Skeletal muscle satellite cell (primary cell): ENCODE results near the gene CPNE1.
A peak's percentile ranks its signal among the peaks of the same experiment; 100 is the strongest.

Experiments
- H3K27me3 ChIP-seq: 2 replicates; pipeline ENCODE4 v1.7.0; 2013; ENCODE audit warnings: low read length; ENCODE audit not compliant: control insufficient read depth, insufficient read depth
- H3K36me3 ChIP-seq: 2 replicates; pipeline ENCODE4 v1.7.0; 2013; ENCODE audit warnings: mild to moderate bottlenecking, control low read depth, low read length; ENCODE audit not compliant: insufficient read depth
- H3K4me1 ChIP-seq: 2 replicates; pipeline ENCODE4 v1.7.0; 2013; ENCODE audit warnings: low read length; ENCODE audit not compliant: control insufficient read depth, insufficient read depth
- H3K4me2 ChIP-seq: 2 replicates; pipeline ENCODE4 v1.7.0; 2013; ENCODE audit warnings: mild to moderate bottlenecking, low read length
- H3K4me3 ChIP-seq: 2 replicates; pipeline ENCODE4 v1.7.0; 2013; ENCODE audit warnings: low read length
- H3K9ac ChIP-seq: 2 replicates; pipeline ENCODE4 v1.7.0; 2013; ENCODE audit warnings: mild to moderate bottlenecking, low read depth, low read length, moderate library complexity
- H3K9me3 ChIP-seq: replicated peaks from 2 replicates; pipeline ENCODE4 v1.7.0; 2013; ENCODE audit warnings: mild to moderate bottlenecking, control low read depth, low read length

CPNE1 gene

DNA sequence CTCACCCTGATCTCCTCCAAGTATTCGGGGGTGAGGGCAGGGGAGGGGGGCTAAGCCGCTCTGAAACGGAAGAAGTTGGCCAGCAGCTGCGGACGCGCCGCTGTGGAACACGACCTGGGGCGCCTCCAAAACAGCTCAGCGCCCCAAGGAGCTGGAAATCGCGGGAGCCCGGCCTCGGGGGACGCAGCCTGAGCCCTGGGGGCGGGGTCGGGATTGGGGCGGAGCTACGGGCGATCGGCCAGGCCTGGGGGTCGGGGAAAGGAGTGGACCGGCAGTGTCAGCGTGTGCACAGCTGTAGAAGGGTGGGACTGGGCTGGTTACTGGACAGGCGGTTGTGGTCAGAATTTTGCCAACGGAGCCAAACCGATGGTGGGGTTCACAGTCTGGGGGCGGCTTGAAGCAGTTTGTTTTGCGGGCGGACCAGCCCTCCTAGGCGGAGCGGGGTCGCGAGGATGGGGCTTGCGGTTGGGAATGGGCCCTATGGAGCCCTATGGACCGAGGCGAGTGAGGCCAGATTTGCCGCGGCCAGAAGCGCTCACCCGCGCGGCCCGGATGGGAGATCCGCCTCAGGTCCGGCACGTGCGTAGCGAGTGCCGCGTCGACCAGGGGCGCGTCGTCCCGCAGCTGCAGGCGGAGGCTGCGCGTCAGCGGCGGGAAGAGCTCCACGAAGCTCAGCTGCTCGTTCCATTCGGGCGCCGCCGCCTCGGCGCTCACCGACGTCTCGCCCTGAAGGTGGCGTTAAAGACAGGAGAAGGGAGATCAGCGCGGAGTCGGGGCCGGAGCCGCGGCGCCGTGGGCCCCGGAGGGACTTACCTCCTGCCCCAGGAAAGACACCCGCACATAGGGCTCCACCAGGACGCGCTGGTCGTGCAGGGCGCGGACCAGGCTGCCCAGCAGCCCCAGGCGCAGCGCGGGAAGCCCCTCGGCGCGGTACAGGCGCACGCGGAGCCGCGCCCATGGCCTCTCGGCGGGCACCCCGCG lies 63.4 kb downstream of the CPNE1 start:
- Histone ChIP-seq H3K9me3 (no peaks in the 10 kb centered on the region), H3K4me3 (peak overlapping the region; percentile 66), H3K4me2 (peak overlapping the region; percentile 95), H3K27me3 (peaks cover 50% of the 10 kb centered on the region), H3K4me1 (peaks cover 10% of the 10 kb centered on the region), H3K9ac (peak overlapping the region; percentile 57), H3K36me3 (no peaks in the 10 kb centered on the region)

DNA sequence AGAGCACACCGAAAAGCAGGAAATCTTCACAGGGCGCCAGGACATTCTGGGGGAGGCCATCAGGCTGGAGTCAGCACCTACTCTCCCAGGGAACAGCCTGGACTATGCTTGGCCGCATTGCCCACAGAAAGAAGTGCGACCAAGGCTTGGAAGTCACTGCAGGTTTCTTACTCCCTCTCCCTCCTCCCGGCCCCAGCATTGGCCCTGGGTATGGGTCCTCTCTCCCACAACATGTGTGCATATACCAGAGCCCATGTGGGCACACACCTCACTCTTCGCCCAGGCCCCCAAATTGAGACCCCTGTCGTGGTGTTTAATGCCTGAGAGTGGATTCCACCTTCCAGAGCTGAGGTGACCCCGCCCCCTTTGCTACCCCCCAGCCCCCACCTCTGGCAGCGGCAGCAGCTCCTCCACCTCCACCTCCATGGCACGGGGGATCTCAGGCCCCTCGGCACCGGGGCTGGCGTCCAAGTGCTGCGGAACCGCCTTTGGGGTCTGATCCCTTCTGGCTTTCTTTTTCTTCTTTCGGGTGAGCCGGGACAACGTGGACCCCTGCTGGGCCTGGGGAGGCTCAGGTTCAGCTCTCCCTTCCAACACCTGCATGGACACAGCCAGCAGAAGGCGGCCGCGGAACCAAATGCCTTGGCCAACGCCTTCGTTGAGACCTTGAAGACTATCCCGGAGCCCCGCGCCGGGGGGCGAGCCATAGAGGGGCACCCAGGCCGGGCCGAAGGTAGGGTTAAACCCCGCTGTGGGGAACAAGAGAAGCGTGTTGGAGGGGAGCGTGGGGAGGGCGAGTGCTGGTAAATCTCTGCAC lies 64.3 kb downstream of the CPNE1 start:
- no peak overlapping the region for H3K9ac ChIP-seq

DNA sequence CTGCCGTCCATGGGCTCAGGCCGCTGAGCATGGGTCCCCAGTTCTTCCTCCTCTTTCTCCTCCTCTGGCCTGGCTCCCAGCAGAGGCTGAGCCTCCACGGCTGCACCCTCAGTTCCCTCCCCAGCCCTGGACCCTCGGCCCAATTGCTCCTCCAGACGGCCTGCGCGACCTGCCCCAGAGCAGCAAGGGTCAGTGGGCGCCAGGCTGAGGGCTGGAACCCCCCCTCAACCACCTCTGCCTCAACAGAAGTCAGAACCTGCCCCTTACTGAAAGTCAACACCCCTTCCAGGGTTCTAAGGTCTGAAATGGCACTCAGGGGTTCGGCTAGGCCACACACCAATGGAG lies 65.0 kb downstream of the CPNE1 start:
- no peak overlapping the region for H3K4me3 ChIP-seq

More for the DNA sequence above, 64.3 kb downstream of the CPNE1 start:
- peak overlapping the region; percentile 95 for H3K4me2 ChIP-seq
- no peaks in the 10 kb centered on the region for H3K36me3 ChIP-seq
- H3K4me3 ChIP-seq, result peak overlapping the region; percentile 66
- H3K9me3 ChIP-seq, result no peaks in the 10 kb centered on the region
- H3K27me3 ChIP-seq, result peaks cover 57% of the 10 kb centered on the region
- H3K4me1 ChIP-seq, result peaks cover 10% of the 10 kb centered on the region

DNA sequence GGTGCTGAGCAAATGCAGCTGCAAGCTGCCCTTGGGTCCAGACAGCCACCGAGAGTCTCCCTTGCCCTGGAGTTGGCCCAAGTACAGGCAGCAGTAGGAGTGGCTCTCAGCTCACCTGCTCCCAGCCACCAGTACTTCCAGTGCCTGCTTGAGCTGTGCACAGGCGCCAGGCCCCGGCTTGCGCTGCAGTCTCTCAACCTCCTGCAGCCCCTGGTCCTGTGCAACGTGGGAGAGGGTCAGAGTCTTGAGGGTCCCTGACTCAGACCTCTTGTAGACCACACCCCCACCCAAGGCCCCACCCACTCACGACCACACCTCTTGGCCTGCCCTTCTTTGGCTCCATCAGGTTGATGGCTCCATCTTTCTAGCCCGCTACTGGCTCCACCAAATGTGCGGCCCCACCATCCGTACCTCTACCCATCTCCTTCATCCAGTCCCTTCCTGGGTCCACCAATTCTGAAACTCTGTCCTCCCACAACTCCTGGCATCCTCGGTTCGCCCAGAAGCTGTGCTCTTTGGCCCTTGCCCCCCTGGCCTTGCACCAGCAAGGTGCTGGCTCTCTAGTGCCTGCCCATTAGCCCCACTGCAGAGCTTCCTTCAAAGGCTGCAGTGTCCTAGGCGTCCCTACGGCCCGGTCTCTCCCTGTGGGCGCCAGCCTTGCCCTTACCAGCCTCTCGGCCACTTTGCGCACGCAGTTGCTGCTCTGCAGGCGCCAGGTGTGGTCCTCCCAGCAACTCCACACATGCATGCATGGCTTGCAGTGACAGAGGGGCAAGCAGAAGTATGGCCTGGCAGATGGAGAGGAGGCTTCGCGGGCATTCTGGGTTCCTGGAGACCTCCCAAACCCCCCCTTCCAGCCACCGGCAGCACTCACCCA lies 65.6 kb downstream of the CPNE1 start:
- H3K9me3 ChIP-seq, result no peaks in the 10 kb centered on the region
- no peak overlapping the region for H3K4me2 ChIP-seq
- H3K9ac ChIP-seq, result no peak overlapping the region
- H3K4me1 ChIP-seq, result peaks cover 10% of the 10 kb centered on the region
- no peak overlapping the region for H3K4me3 ChIP-seq
- H3K27me3 ChIP-seq, result peaks cover 58% of the 10 kb centered on the region
- H3K36me3 ChIP-seq, result no peaks in the 10 kb centered on the region

More for the DNA sequence above, 65.0 kb downstream of the CPNE1 start:
- Histone ChIP-seq H3K27me3 (peaks cover 58% of the 10 kb centered on the region), H3K9ac (no peak overlapping the region), H3K36me3 (no peaks in the 10 kb centered on the region), H3K9me3 (no peaks in the 10 kb centered on the region), H3K4me2 (no peak overlapping the region), H3K4me1 (peaks cover 10% of the 10 kb centered on the region)

DNA sequence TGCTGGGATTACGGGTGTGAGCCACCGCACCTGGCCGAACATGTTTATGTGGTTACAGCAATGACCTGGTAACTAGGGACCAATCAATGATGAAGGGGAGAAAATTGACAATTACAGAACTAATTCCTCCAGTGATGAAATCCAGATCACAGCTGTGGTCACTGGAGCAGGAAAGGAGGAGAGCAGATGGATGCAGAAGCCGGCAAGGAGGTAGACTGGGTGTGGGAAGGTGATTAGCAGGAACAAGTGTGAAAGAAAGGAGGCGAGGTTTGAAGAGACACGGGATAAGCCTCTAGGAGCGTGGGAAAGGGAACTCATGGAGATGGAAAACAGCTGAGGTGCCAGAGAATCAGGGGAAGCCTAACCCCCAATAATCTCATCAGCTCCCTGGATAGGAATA lies 66.2 kb downstream of the CPNE1 start:
- peaks cover 10% of the 10 kb centered on the region for H3K4me1 ChIP-seq
- H3K4me3 ChIP-seq, result no peak overlapping the region
- H3K36me3 ChIP-seq, result no peaks in the 10 kb centered on the region
- H3K4me2 ChIP-seq, result no peak overlapping the region
- no peak overlapping the region for H3K9ac ChIP-seq
- peaks cover 58% of the 10 kb centered on the region for H3K27me3 ChIP-seq
- H3K9me3 ChIP-seq, result no peaks in the 10 kb centered on the region

DNA sequence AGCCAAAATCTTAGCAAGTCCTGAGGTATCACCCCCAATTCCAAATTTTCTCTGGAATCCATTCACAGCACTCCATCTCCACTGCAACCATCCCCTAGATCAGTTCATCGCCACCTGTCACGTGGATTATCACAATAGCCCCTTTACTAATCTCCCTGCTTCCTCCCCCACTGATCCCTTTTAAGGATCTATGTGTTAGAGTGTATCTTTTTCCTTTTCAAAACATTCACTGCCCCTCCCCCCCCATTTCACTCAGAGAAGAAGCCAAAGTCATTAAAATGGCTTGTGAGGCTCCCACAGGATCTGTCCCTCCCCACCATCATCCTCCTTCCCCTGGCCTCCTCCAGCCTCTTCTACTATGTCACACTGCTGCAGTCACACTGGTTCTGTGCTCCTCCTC lies 67.5 kb downstream of the CPNE1 start:
- Histone ChIP-seq H3K4me3 (no peak overlapping the region), H3K9me3 (no peaks in the 10 kb centered on the region), H3K4me2 (no peak overlapping the region), H3K4me1 (peaks cover 10% of the 10 kb centered on the region), H3K27me3 (peaks cover 55% of the 10 kb centered on the region), H3K36me3 (no peaks in the 10 kb centered on the region), H3K9ac (no peak overlapping the region)

DNA sequence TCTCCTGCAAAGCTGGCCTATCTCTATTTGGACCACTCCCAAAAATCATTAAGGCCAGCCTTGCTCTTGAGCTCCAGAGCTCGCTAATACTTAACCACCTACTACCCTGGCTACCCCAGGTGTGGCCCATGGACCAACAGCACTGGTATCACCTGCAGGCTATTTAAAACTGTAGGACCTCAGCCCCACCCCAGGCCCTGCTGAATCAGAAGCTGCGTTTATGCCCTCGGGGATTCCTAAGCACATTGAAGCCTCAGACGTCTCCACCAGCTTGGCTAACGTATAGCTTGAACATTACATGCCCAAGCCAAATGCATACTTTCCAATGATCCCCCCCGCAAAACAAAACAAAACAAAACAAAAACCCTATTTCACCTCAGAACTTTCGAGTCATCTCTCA lies 68.8 kb downstream of the CPNE1 start:
- Histone ChIP-seq H3K4me3 (no peak overlapping the region), H3K4me2 (no peak overlapping the region), H3K4me1 (peaks cover 4% of the 10 kb centered on the region), H3K9me3 (no peaks in the 10 kb centered on the region), H3K9ac (no peak overlapping the region), H3K36me3 (no peaks in the 10 kb centered on the region), H3K27me3 (peaks cover 46% of the 10 kb centered on the region)

DNA sequence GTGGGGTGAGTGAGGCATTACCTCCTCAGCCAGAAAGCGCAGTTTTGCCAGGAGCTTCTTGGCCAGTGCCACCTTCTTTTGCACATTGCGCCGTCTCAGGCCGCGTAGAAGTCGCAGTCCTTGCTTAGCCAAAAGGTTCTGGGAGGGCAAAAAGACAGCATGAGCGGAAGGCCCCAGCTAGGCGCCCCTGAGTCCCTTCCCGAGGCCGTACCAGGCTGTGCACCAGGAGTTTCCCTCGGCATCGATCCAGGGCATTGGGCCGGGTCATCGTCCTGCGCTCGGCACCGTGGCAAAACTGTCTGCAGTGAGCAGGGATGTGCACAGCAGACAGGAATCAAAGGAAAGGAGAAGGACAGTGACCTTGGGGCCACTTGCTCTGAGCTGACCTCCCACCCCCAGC lies 69.2 kb downstream of the CPNE1 start:
- Histone ChIP-seq H3K4me3 (no peak overlapping the region), H3K4me1 (no peaks in the 10 kb centered on the region), H3K4me2 (no peak overlapping the region), H3K36me3 (no peaks in the 10 kb centered on the region), H3K9ac (no peak overlapping the region), H3K27me3 (peaks cover 42% of the 10 kb centered on the region), H3K9me3 (no peaks in the 10 kb centered on the region)

DNA sequence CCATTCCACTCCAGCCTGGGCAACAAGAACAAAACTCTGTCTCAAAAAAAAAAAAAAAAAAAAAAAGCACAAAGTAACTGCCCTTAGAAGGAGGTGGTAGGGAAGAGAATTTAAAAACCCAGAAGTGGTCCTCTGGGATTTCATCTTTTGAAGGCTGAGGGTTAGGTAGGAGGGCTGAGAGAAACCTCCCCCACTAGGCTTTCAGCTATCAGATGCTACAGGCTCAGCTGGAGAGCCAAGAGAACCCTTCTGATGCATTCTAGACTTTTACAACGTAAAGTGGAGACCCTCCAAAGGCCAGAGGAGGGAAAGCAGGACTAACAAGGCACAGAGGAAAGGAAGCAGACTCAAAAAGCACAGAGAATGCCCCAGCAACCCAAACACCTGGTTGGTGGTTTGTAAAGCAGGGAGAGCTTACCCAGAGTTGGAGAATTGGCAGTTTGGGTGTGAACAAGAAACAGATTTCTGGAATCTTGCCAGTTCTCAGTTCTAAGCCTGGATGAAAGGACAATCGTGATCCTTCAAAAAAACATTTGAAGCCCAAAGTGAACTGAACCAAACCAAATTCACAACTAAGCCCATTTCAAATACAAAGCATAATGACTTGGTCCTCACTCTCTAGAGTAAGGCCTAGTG lies 72.2 kb downstream of the CPNE1 start:
- peaks cover 15% of the 10 kb centered on the region for H3K27me3 ChIP-seq
- no peak overlapping the region for H3K4me2 ChIP-seq
- H3K4me3 ChIP-seq, result no peak overlapping the region
- no peaks in the 10 kb centered on the region for H3K36me3 ChIP-seq
- no peaks in the 10 kb centered on the region for H3K4me1 ChIP-seq
- no peak overlapping the region for H3K9ac ChIP-seq
- no peaks in the 10 kb centered on the region for H3K9me3 ChIP-seq

DNA sequence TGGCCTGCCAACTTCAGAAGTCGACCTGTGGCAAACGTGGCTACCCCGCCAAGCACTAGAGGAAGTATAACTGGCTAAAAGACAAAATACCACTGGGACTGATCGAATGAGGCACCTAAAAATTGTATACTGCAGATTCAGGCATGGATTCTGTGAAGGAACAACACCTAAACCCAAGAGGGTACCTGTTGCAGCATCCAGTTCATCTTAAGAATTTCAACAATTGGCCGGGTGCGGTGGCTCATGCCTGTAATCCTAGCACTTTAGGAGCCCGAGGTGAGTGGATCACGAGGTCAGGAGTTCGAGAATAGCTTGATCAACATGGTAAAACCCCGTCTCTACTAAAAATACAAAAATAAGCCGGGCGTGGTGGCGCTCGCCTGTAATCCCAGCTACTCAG lies 76.3 kb downstream of the CPNE1 start:
- Histone ChIP-seq H3K4me1 (no peaks in the 10 kb centered on the region), H3K9me3 (no peaks in the 10 kb centered on the region), H3K9ac (no peak overlapping the region), H3K4me2 (no peak overlapping the region), H3K4me3 (no peak overlapping the region), H3K27me3 (peaks cover 4% of the 10 kb centered on the region), H3K36me3 (no peaks in the 10 kb centered on the region)
